ENCODE results near the gene DCC.

DNA sequence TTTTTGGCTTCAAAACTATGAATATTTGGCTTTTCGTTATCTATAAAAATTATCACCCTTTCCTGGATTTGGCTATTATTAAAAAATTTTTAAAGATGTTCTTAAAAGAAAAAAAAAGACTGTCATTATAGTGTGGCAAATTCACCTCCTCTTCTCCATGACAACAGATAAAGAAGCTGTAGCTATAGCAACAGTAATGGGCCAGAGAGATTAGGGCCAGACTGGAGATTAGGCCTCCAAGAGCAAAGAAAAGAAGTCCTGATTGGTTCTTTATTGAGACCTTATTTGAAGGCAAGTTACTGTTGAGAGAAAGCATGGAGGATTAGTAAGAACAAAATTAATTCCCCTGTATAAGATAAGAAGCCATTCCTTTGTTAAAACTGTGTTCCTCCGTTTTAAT, 812.5 kb downstream of the DCC start:
- TF ChIP-seq POLR2A (IDR thresholded peaks at IDR 0.05; ENCODE audit: borderline replicate concordance, extremely low read depth, insufficient read depth, insufficient read length) (no peak), POLR2AphosphoS5 (IDR thresholded peaks at IDR 0.05; ENCODE audit: low read depth, low read length) (no peak)

All from HCT116 (cell line).